Neural cell (in vitro differentiated cells): ENCODE data around the gene GUCY2C.

Experiments used
- CTCF ChIP-seq: fragments of 450-650 bp; IDR thresholded peaks from 2 replicates; pipeline ENCODE4 v1.5.1; 2014; ENCODE audit warnings: antibody characterized with exemption, mild to moderate bottlenecking, moderate library complexity; ENCODE audit not compliant: poor library complexity, severe bottlenecking
- EP300 ChIP-seq: fragments of 450-650 bp; conservative IDR thresholded peaks from 2 replicates; pipeline ENCODE4 v1.6.1; 2014; ENCODE audit warnings: antibody characterized with exemption, mild to moderate bottlenecking, moderate library complexity; ENCODE audit not compliant: poor library complexity, severe bottlenecking
- EZH2 ChIP-seq: fragments of 200-600, 300-800 bp; shearing (Covaris generic), sonication (generic); IDR thresholded peaks from 2 replicates; pipeline ENCODE4 v1.6.1; 2014; ENCODE audit warnings: antibody characterized with exemption, low read length, borderline replicate concordance, mild to moderate bottlenecking; ENCODE audit not compliant: insufficient read depth, poor library complexity, severe bottlenecking
- MXI1 ChIP-seq: fragments of 450-650 bp; conservative IDR thresholded peaks from 2 replicates; pipeline ENCODE4 v1.6.1; 2014; ENCODE audit warnings: antibody characterized with exemption, mild to moderate bottlenecking; ENCODE audit not compliant: poor library complexity, severe bottlenecking
- POLR2AphosphoS5 ChIP-seq: IDR thresholded peaks from 2 replicates; pipeline ENCODE4 v1.6.1; 2012
- RAD21 ChIP-seq: fragments of 450-650 bp; conservative IDR thresholded peaks from 2 replicates; pipeline ENCODE4 v1.6.1; 2014; ENCODE audit warnings: antibody characterized with exemption, mild to moderate bottlenecking, moderate library complexity
- REST ChIP-seq: IDR thresholded peaks from 2 replicates; pipeline ENCODE4 v1.6.1; 2012; ENCODE audit warnings: borderline replicate concordance

- TF ChIP-seq CTCF, result no peak
- TF ChIP-seq EP300, result no peak
- no peak for TF ChIP-seq POLR2AphosphoS5
- TF ChIP-seq MXI1, result no peak
- TF ChIP-seq EZH2, result no peak
- no peak for TF ChIP-seq REST
- no peak for TF ChIP-seq RAD21
Measured at GRCh38 chr12:14576896-14577295, 119.5 kb downstream of the GUCY2C start.
